Measurements from ENCODE around the gene EPS15.

GRCh38 chr1:51542158-51542953, 23.3 kb upstream of the EPS15 start:
- no peak for TF ChIP-seq EZH2 (IDR thresholded peaks at IDR 0.05; ENCODE audit: borderline replicate concordance, low read length)
- TF ChIP-seq CTCF (conservative IDR thresholded peaks at IDR 0.05 in 1 of 2, IDR thresholded peaks at IDR 0.05 in 1 of 2; ENCODE audit: extremely low read depth in 1 of 2, insufficient read depth in 1 of 2, low read depth in 1 of 2, low read length in 2 of 2) = no peak

All from mammary epithelial cell (primary cell).